Measurements from ENCODE around the gene A3GALT2.
A peak's percentile ranks its signal among the peaks of the same experiment; 100 is the strongest.

The A3GALT2 gene

GRCh38 chr1:33349081-33349759 lies 28.3 kb upstream of the A3GALT2 start (continued):
- TF ChIP-seq OSR2 (tag by site-specific recombination; IDR thresholded peaks at IDR 0.05) (no peak), ZBTB8A (tag by site-specific recombination; IDR thresholded peaks at IDR 0.05) (peak; percentile 16; the same call in 1 of the 2 replicates), ZBTB20 (tag by site-specific recombination; IDR thresholded peaks at IDR 0.05) (peak; percentile 35; the same call in 1 of the 2 replicates), ZNF146 (tag by site-specific recombination; IDR thresholded peaks at IDR 0.05) (no peak), GLIS2 (tag by site-specific recombination; IDR thresholded peaks at IDR 0.05) (0 out of 2 replicates have a peak, but pooled peaks have one; percentile 50), ZNF335 (tag by site-specific recombination; conservative IDR thresholded peaks at IDR 0.05) (peak; percentile 40), ZNF792 (tag by site-specific recombination; IDR thresholded peaks at IDR 0.05) (no peak), ZNF561 (tag by site-specific recombination; IDR thresholded peaks at IDR 0.05; ENCODE audit: borderline replicate concordance) (peak; percentile 25; the same call in 1 of the 2 replicates), PRDM10 (tag by site-specific recombination; IDR thresholded peaks at IDR 0.05) (no peak)

- peak; percentile 47; the same call in 1 of the 2 replicates for TF ChIP-seq ZBTB48 (tag by site-specific recombination; IDR thresholded peaks at IDR 0.05)
- TF ChIP-seq ZNF580 (tag by site-specific recombination; IDR thresholded peaks at IDR 0.05): no peak
- TF ChIP-seq ZNF600 (tag by site-specific recombination; IDR thresholded peaks at IDR 0.05): peak; percentile 98
- no peak for TF ChIP-seq ZNF701 (tag by site-specific recombination; IDR thresholded peaks at IDR 0.05)
- no peak for TF ChIP-seq ZNF112 (tag by site-specific recombination; IDR thresholded peaks at IDR 0.05)
- TF ChIP-seq HIC1 (tag by site-specific recombination; IDR thresholded peaks at IDR 0.05): peak; percentile 50; the same call in 1 of the 2 replicates
- TF ChIP-seq ZEB2 (tag by site-specific recombination; IDR thresholded peaks at IDR 0.05): 0 out of 2 replicates have a peak, but pooled peaks have one; percentile 24
- TF ChIP-seq ZNF621 (tag by site-specific recombination; IDR thresholded peaks at IDR 0.05): no peak
- peak; percentile 90 for TF ChIP-seq PRDM1 (tag by site-specific recombination; IDR thresholded peaks at IDR 0.05)
- TF ChIP-seq EGR2 (tag by site-specific recombination; IDR thresholded peaks at IDR 0.05; ENCODE audit: low read depth): peak; percentile 63; the same call in 1 of the 2 replicates
- peak; percentile 79 for TF ChIP-seq ZFHX2 (tag by site-specific recombination; conservative IDR thresholded peaks at IDR 0.05)
- peak; percentile 54 for TF ChIP-seq ZBTB20 (tag by site-specific recombination; IDR thresholded peaks at IDR 0.05)
- TF ChIP-seq ZNF16 (tag by site-specific recombination; IDR thresholded peaks at IDR 0.05; ENCODE audit: low read depth): no peak
- TF ChIP-seq WT1 (tag by site-specific recombination; IDR thresholded peaks at IDR 0.05): no peak
- TF ChIP-seq PRDM10 (tag by site-specific recombination; IDR thresholded peaks at IDR 0.05): 0 out of 2 replicates have a peak, but pooled peaks have one; percentile 36
- 0 out of 2 replicates have a peak, but pooled peaks have one; percentile 24 for TF ChIP-seq ZNF366 (tag by site-specific recombination; conservative IDR thresholded peaks at IDR 0.05)
- no peak overlapping the region; the same call in 1 of the 2 replicates for H3K27ac ChIP-seq (ENCODE audit: extremely low read depth, low read depth, low read length)
- peak overlapping the region; percentile 66 for H3K4me3 ChIP-seq (ENCODE audit: low read depth, low read length)
- CTCF ChIA-PET: interaction anchor here (0.9 to 2.1 kb wide), 2 partner anchors 45 to 53 kb away, joined by 4 to 6 read pairs; no protein-coding TSS in a partner anchor
- H3K4me1 ChIP-seq (ENCODE audit: control insufficient read depth, insufficient read depth, low read length): peaks cover 17% of the 10 kb centered on the region
- peaks cover 0 to 30% of the 10 kb centered on the region in 2 experiments; a peak in 2 of 3 replicates for H3K36me3 ChIP-seq (ENCODE audit: control insufficient read depth in 2 of 2, insufficient read depth in 1 of 2, low read length in 2 of 2)
- no peaks in the 10 kb centered on the region for H3K9me3 ChIP-seq (ENCODE audit: control insufficient read depth, insufficient read depth, low read depth, low read length)
- POLR2A ChIA-PET: interaction anchor here (0.7 to 1.6 kb wide), 2 partner anchors 11 to 167 kb away, joined by 3 to 9 read pairs; partner anchors contain the start of gene TRIM62
Observed at GRCh38 chr1:33348676-33349080, 27.8 kb upstream of the A3GALT2 start.
